Loucy (cell line): ENCODE results near the gene IQCN.

Experiments
- H2AFZ ChIP-seq: fragments of 200-600 bp; sonication (generic); 2 replicates; pipeline ENCODE4 v1.6.0; 2016; ENCODE audit warnings: antibody characterized with exemption, mild to moderate bottlenecking, low read length, moderate library complexity
- H3F3A ChIP-seq: fragments of 200-600 bp; 2 replicates; pipeline ENCODE4 v1.6.0; 2016; ENCODE audit warnings: antibody characterized with exemption, low read depth, mild to moderate bottlenecking
- H3K27me3 ChIP-seq: fragments of 200-600 bp; sonication (generic); 2 replicates; pipeline ENCODE4 v1.6.1; 2014; ENCODE audit warnings: low read length, mild to moderate bottlenecking; ENCODE audit not compliant: insufficient read depth, poor library complexity, severe bottlenecking
- H3K36me3 ChIP-seq: fragments of 200-600 bp; sonication (generic); 2 replicates; pipeline ENCODE4 v1.6.1; 2016; ENCODE audit warnings: low read length; ENCODE audit not compliant: insufficient read depth
- H3K4me1 ChIP-seq: fragments of 200-600 bp; sonication (generic); 2 replicates; pipeline ENCODE4 v1.5.1; 2014; ENCODE audit warnings: low read length, mild to moderate bottlenecking; ENCODE audit not compliant: insufficient read depth, poor library complexity, severe bottlenecking
- H3K4me2 ChIP-seq: fragments of 200-600 bp; sonication (generic); 2 replicates; pipeline ENCODE4 v1.6.0; 2014; ENCODE audit warnings: antibody characterized with exemption, low read length, low read depth, mild to moderate bottlenecking; ENCODE audit not compliant: poor library complexity, severe bottlenecking
- H3K4me3 ChIP-seq: fragments of 200-600 bp; sonication (generic); 2 replicates; pipeline ENCODE4 v1.5.1; 2014; ENCODE audit warnings: low read length, mild to moderate bottlenecking, mixed read lengths; ENCODE audit not compliant: poor library complexity, severe bottlenecking
- H3K79me2 ChIP-seq: fragments of 200-600 bp; sonication (generic); 2 replicates; pipeline ENCODE4 v1.6.1; 2014; ENCODE audit warnings: low read length; ENCODE audit not compliant: insufficient read depth
- H3K9ac ChIP-seq: fragments of 200-600 bp; sonication (generic); 2 replicates; pipeline ENCODE4 v1.6.0; 2014; ENCODE audit warnings: mild to moderate bottlenecking, low read depth, low read length, moderate library complexity; ENCODE audit not compliant: poor library complexity, severe bottlenecking
- H3K9me2 ChIP-seq: fragments of 200-600 bp; sonication (generic); replicated peaks from 2 replicates; pipeline ENCODE4 v1.6.1; 2016; ENCODE audit warnings: low read depth, low read length, mixed read lengths
- H3K9me3 ChIP-seq: fragments of 200-600 bp; sonication (generic); 2 replicates; pipeline ENCODE4 v1.6.1; 2014; ENCODE audit warnings: mild to moderate bottlenecking, antibody characterized with exemption, low read length, low read depth; ENCODE audit not compliant: insufficient read depth
- H4K20me1 ChIP-seq: fragments of 200-600 bp; sonication (generic); 2 replicates; pipeline ENCODE4 v1.6.0; 2014; ENCODE audit warnings: antibody characterized with exemption, low read length, mild to moderate bottlenecking; ENCODE audit not compliant: insufficient read depth, poor library complexity, severe bottlenecking
- EZH2phosphoT487 ChIP-seq: fragments of 200-600 bp; IDR thresholded peaks from 2 replicates; pipeline ENCODE4 v1.6.1; 2018; ENCODE audit warnings: antibody characterized with exemption, mild to moderate bottlenecking, moderate library complexity, borderline replicate concordance
- TF ChIP-seq, protein P1 (sequence below): fragments of 200-600 bp; sonication (generic); conservative IDR thresholded peaks from 2 replicates; pipeline ENCODE4 v1.5.1; 2014; ENCODE audit warnings: mild to moderate bottlenecking, antibody characterized with exemption, low read length

The IQCN gene

GRCh38 chr19:18293642-18294466, 19.6 kb upstream of the IQCN start:
- no peaks in the 10 kb centered on the region for H3K27me3 ChIP-seq
- H4K20me1 ChIP-seq: no peaks in the 10 kb centered on the region
- no peaks in the 10 kb centered on the region for H3K9me3 ChIP-seq
- H3K36me3 ChIP-seq: no peaks in the 10 kb centered on the region
- peaks cover 4% of the 10 kb centered on the region; the same call in 1 of the 2 replicates for H3F3A ChIP-seq
- H3K79me2 ChIP-seq: peaks cover 3% of the 10 kb centered on the region; the same call in 1 of the 2 replicates
- H2AFZ ChIP-seq: no peak overlapping the region
- no peaks in the 10 kb centered on the region for H3K9me2 ChIP-seq
- H3K9ac ChIP-seq: no peak overlapping the region
- H3K4me1 ChIP-seq: peaks cover 35% of the 10 kb centered on the region
- TF ChIP-seq EZH2phosphoT487: no peak
- TF ChIP-seq, protein P1, sequence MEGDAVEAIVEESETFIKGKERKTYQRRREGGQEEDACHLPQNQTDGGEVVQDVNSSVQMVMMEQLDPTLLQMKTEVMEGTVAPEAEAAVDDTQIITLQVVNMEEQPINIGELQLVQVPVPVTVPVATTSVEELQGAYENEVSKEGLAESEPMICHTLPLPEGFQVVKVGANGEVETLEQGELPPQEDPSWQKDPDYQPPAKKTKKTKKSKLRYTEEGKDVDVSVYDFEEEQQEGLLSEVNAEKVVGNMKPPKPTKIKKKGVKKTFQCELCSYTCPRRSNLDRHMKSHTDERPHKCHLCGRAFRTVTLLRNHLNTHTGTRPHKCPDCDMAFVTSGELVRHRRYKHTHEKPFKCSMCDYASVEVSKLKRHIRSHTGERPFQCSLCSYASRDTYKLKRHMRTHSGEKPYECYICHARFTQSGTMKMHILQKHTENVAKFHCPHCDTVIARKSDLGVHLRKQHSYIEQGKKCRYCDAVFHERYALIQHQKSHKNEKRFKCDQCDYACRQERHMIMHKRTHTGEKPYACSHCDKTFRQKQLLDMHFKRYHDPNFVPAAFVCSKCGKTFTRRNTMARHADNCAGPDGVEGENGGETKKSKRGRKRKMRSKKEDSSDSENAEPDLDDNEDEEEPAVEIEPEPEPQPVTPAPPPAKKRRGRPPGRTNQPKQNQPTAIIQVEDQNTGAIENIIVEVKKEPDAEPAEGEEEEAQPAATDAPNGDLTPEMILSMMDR: no peak
- H3K4me2 ChIP-seq: peak overlapping the region; percentile 84
- H3K4me3 ChIP-seq: peak overlapping the region; percentile 90

DNA sequence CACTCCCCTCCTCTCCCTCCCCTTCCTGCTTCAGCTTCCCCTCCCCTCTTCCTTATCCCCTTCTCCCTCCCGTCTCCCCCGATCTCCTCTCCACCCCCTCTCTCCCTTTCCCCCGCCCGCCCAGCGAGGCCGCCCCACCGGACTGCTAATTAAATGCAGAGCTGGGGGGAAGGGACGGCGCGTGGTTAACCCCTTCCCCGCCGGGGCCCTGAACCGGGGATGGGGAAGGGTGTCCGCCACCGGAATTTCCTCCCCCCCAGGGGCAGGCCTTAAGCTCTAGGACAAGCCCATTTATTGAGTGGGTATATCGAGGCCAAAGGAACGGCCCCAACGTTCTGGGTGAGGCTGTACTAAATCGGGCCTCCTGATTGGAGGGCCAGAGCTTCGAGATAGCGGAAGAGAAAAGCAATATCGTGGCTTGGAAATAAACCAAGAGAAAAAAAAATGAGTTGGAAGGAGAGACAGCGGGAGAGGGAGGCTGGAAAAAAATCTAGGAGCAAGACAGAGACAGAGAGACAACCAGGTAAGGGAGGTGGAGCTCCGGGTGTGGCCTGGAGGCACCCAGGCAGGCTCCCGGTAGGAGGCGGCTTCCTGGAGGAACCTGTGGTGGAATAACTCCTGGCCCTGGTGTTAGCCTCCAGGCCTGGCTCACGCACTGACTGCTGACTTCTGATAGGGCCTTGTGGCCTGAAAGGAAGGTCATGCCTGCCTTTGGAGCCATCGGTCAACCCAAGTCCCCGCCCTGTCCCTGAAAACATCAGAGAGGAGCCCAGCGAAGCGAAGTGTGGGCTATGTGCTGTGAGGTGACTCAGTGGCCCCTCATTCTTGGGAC, 18.8 kb upstream of the IQCN start:
- TF ChIP-seq EZH2phosphoT487: no peak
- TF ChIP-seq, protein P1: no peak
- Histone ChIP-seq H3K9ac (peak overlapping the region; percentile 95), H3K36me3 (no peaks in the 10 kb centered on the region), H4K20me1 (no peaks in the 10 kb centered on the region), H3K9me3 (no peaks in the 10 kb centered on the region), H3K4me1 (peaks cover 35% of the 10 kb centered on the region), H3F3A (peaks cover 4% of the 10 kb centered on the region; the same call in 1 of the 2 replicates), H3K4me3 (peak overlapping the region; percentile 90), H3K9me2 (no peaks in the 10 kb centered on the region), H3K27me3 (no peaks in the 10 kb centered on the region), H3K4me2 (peak overlapping the region; percentile 84), H2AFZ (peak overlapping the region; percentile 81; the same call in 1 of the 2 replicates), H3K79me2 (peaks cover 3% of the 10 kb centered on the region; the same call in 1 of the 2 replicates)

- Histone ChIP-seq H3K9me3 (no peaks in the 10 kb centered on the region), H3K4me2 (peak overlapping the region; percentile 84), H3F3A (peaks cover 4% of the 10 kb centered on the region; the same call in 1 of the 2 replicates), H2AFZ (peak overlapping the region; percentile 81; the same call in 1 of the 2 replicates), H3K4me3 (peak overlapping the region; percentile 90), H3K9ac (peak overlapping the region; percentile 95), H3K9me2 (no peaks in the 10 kb centered on the region), H3K36me3 (no peaks in the 10 kb centered on the region), H3K27me3 (no peaks in the 10 kb centered on the region), H3K4me1 (peaks cover 35% of the 10 kb centered on the region), H4K20me1 (no peaks in the 10 kb centered on the region), H3K79me2 (peaks cover 3% of the 10 kb centered on the region; the same call in 1 of the 2 replicates)
- TF ChIP-seq, protein P1: no peak
- TF ChIP-seq EZH2phosphoT487: no peak
These were observed 18.2 kb upstream of the IQCN start for GRCh38 chr19:18292462-18292809.
